ENCODE data around the gene ALG14.
"Not testable (repeated sequence)": the region's sequence is repeated elsewhere in the genome, so short reads cannot be mapped to it uniquely, and the experiment has no call there.

The ALG14 gene

DNA sequence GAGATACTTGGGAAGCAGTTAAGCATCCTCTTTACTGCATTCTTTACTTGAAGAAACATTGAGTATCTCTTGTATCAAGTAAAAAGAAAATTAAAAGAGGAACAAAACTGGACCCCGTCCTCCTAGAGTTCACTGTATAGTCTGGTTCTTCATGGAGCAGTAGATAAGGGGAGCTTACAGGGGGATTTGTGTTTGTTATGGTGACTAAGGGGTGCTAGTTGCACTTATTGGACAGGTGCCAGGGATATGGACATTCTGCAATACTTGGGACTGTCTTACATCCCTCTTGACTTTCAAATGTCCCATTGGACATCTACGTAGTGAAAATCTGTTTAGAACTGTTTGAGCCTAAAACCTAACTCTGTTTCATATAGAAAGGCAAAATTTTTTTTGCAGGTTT, 67.2 kb downstream of the ALG14 start:
- DNase-seq (ENCODE audit: low spot score) = no peak

DNA sequence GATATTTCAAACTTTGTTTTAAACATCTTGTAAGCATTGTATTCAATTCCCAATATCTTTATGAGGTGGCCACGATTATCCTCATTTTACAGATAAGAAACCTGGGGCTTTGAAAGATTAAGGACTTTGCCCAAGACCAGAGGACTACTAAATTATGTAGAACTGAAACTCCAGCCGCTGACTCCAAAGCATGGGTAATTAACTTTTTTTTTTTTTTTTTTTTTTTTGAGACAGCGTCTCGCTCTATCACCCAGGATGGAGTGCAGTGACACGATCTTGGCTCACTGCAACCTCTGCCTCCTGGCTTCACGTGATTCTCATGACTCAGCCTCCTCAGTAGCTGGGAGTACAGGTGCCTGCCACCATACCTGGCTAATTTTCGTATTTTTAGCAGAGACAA, 68.7 kb downstream of the ALG14 start:
- no peak for DNase-seq (ENCODE audit: low spot score)

DNA sequence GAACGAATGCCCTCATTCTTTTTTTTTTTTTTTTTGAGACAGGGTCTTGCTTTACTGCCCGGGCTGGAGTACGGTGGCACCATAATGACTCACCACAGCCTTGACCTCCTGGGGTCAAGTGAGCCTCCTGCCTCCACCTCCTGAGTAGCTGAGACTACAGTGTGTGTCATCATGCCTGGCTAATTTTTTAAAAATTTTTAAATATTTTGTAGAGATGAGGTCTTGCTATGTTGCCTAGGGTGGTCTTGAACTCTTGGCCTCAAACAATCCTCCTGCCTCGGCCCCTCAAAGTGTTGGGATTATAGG, 69.4 kb downstream of the ALG14 start:
- DNase-seq (ENCODE audit: low spot score) = no peak

DNA sequence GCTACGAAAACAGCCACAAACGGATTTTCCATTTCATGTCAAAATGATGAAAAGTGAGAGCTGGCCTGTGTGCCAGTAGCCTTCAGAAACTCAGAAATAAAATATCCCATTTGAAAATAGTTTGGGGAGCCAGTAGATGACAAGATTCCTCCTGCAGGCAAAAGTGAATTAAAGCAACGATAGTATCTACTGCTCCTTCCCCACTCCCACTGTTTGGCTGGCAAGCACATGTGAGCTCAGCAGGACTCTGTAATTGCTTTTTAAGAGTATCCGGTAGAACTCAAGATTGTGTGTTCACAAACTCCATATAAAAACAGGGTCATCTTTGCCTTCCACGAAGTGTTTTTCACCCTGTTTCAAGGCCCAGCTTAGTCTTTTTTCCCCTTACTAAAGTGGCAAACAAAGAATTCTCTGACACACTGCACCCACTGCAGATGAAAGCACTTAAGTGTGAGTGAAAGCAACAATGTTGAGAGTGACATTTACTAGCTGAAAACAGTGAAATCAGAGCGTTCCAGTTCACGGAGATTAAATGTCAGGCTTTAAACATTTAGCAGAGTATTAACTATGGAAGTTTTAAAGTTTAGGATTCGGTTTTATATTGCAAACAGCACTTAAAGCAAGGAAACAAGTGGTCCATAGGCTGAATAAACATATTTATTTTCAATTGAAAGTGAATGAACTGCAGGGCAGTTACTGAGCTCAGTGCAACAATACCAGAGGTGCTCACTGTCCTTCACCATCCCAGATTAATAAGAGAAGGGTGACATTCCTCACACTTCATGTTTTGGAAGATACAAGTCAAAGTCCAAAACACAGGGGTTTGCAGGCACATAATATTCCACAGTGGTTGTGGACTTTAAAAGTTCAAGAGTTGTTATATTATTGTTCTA, 70.0 kb downstream of the ALG14 start:
- no peak for DNase-seq (ENCODE audit: low spot score)

DNA sequence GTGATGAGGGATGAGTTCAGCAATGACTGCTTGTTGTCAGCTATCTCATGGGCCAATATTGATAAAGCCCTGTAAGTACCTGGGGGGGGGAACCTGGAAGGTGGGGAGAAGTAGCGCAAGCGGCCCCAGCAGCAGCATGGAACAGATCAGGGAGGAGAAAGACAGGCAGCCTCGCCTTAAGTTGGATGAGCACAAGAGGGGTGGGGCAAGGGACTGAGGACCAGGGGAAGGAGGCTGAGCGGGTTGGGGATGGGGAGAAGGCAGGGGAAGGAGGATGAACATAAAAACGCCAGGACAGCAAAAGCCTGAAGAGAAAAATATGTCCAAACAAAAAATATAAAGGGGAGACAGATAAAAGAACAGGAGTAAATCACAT, 70.6 kb downstream of the ALG14 start:
- no peak for DNase-seq (ENCODE audit: low spot score)

DNA sequence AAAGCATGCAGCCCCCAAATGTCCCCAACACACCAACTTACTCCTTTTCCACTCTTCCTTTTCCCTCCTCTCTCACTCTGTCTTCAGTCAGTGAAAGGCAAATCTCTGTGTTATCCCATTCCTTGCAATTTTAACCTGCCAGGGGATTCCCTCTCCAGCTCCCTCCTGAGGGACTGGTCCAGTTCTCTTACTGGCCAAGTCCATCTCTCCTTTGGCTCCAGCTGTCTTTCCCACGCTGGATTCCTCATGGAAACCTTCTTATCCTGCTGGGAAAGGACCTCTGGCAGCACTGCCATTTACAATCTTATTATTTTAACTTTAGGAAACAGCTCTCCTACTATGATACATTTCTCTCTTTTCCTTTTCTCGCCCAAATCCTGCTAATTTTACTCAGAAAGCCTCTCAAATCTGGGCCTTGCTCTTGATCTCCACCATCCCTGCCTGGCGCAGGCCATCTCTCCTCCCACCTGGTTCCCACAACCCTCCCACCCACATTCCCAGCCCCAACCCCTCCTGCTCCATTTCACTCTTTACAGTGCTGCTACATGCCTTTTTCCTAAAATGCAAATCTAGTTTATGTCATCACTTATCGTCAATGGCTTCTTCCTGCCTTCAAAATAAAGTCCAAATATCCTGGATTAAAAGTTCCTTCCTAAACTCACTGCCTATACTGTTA, 73.2 kb downstream of the ALG14 start:
- DNase-seq (ENCODE audit: low spot score) = no peak

DNA sequence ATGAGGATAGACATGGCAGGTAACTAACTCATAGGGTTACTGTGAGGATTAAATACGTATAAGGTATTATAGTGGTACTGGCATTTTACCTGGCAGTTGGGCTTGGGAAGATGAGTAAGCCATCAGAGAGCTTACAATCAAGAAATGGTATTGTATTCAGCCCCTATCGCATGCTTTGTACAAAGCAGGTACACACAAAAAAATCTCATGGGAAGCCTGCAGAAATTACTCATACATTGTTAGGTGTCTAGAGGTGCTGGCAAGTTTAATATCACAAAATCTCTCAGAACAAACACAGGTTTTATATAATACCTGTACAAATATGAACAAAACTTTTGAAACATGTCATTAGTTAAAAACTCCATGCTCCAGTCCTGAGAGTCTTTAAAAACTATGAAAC, 74.0 kb downstream of the ALG14 start:
- DNase-seq (ENCODE audit: low spot score) = no peak

DNA sequence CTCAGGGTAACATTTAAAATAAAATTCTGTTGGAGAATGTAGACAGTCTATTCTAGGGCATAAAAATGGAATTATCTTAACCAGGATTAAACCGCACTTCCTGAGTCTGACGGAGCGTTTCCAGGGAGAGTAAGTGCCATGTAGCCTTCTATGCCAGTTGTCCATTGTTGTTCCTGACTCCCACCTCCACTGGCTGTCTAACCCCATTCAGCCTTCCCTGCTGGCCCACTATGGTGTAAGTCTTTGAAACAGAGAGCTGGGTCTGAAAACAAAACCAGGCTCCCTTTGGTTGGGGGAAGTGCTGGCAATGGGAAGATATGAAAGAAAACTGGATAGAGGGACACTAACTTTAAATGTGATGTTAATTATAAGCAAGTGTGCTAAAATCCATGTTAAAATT, 74.6 kb downstream of the ALG14 start:
- no peak for DNase-seq (ENCODE audit: low spot score)

DNA sequence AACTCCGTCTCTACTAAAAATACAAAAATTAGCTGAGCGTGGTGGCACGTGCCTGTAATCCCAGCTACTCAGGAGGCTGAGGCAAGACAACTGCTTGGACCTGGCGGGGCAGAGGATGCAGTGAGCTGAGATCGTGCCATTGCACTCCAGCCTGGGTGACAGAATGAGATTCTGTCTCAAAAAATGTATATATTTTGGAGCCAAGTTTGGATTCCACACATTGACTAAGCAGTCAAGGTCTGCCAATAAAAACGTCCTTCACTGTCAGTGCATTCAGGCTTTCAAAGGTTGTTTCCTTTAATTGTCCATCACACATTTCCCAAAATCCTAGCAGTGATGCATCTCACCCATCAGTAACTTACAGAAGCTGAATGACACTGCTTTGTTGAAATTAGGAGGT, 77.2 kb downstream of the ALG14 start:
- DNase-seq (ENCODE audit: low spot score) = not testable (repeated sequence)

DNA sequence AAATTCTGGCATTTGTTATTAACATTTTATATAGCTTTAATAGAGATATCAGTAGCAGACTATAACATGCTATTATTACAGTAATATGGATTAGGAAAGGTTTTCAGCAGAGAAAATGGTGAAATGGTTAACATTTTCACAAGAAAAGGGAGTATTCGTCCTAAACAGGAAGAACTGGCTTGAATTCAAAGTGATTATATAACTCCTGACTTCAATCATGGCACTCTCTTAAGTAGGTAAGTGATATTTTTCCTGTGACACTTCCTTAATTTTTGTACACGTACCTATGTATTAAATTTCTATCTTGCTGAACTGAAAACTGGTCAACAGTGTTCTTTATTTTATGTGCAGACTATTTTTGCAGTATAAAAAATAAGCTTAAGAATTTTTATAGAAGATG, 77.9 kb downstream of the ALG14 start:
- no peak for DNase-seq (ENCODE audit: low spot score)

DNA sequence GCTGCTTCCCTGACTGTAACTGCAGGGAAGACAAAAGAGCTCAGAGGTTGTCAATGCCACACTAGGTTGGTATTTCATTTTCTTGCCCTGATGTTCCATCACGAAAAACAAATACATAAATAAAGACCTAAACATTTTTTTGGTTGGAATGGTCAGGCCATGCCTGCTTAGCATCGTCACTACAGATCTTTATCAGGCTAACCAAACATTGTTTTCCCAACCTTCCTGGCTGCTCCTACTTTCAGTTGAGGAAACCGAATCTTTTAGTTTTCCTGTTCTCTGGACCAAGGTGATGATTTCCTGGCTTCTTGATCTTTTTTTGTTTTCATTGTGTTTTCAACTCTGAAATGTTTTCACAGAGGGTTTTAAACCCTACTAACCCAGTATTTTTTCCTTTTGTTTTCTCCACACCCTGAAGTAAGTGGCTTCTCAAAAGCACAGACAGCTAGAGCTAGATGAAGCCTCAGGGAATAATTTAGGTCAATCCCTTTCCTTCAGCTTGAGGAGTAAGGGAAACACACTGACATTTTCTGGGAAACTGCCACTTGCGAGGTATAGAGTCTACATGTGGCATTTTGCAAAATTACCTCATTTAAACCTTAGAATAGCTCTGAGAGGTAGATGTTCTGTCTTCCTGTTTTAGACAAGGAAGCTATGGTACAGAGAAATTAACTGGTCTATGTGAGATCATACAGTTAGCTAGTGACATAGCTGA, 78.7 kb downstream of the ALG14 start:
- no peak for DNase-seq (ENCODE audit: low spot score)

DNA sequence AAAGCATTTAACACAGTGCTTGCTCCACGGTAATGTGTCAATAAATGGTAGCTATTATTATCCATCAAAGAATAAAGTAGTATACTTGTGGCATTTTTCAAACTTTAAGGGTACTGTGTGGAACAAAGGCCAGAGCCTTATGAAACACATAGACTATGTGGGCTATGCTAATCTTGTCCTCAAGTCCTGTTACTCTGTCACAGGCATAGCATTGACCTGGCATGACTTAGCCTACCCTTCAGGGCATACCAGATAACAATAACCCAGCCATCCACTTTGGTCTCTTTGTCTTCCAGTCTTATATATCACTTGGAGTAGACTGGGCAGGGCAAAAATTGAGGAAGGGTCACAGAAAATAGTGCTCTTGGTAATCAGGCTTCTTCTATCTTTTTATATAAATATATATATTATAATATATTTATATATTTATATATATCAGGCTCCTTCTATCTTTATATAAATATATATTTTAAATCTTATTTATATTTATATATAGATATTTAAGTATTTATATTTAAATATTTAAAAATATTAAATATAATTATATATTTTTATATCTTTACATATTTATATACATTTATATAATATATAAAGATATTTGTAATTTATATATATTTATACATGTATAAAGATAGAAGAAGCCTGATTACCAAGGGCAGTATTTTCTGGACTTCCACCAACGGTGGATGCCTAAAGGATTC, 79.7 kb downstream of the ALG14 start:
- DNase-seq (ENCODE audit: low spot score) = no peak

DNA sequence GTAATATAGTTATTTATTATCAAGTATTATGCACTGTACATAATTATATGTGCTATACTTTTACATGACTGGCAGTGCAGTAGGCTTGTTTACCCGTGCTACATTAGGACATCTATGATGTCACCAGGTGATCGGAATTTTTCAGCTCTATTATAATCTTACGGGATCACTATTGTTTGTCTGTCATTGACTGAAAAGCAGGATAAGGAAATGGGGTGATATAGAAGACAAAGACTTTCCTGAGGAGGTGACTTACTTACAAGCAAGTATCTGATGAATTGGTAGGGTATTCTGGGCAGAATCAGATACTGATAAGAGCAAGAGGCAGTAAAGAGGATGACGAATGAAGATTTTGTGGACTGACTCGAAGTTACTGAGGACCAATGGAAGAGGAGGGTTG, 80.6 kb downstream of the ALG14 start:
- DNase-seq (ENCODE audit: low spot score) = no peak

DNA sequence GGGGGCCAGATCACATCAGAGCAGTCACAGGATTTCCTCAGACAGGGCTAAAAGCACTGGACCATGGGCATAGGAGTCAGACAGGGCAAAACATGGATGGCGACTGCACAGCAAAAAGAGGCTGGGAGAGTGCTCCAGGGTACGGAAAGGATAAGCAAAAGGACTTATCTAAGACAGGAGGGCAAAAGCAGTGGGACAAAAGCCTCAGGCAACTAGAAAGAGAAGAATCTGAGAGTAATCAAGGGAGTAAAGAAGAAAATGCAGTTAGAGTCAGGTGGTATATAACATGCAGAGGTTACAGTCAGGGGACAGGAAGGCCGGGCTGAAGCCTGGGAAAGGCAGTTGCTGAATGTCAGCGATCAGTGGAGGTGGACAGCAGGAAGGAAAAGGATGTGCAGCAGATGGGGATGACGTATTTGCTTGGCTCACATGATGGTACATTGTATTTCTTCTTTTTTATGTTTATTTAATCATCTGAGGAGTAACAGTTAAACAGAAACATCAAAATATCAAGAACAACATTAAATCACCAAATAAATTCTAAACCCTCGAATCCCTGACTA, 82.8 kb downstream of the ALG14 start:
- DNase-seq (ENCODE audit: low spot score) = no peak

DNA sequence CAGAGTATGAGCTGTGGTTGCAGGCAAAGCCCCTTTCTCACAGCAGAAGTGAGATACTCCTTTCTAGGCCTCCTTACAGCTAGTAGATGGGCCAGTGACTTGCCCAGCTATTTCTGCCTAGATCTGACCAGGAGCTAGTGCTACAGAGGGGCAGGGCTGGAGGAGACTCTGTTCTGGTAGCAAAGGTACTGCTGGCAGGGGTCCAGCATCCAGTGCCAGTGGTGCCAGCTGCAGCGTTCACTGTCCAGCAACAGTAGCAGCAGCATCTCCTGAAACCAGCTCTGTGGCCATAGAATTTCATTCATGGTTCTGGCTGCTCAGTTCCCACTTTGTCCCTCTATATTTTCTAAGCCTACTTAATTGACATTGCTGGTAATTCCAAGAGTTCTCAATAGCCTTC, 83.4 kb downstream of the ALG14 start:
- DNase-seq (ENCODE audit: low spot score) = no peak

DNA sequence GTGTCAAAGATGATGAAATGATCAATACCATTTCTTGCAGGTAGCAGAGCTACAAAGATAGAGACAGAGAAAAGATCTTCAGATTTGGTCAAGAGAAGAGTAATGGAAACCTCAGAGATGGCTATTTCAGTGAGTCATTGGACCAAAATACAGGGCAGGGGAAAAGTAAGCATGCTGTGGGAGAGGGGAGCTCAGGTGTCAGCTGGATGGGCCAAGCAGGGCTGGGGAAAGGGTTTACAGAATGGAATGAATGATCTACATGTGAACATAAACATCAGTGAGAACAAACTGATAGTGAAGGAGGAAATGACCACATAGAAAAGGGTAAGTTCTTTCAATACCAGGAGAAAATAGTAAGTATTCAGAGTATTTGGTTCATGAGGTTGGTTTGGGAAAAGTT, 84.4 kb downstream of the ALG14 start:
- no peak for DNase-seq (ENCODE audit: low spot score)

DNA sequence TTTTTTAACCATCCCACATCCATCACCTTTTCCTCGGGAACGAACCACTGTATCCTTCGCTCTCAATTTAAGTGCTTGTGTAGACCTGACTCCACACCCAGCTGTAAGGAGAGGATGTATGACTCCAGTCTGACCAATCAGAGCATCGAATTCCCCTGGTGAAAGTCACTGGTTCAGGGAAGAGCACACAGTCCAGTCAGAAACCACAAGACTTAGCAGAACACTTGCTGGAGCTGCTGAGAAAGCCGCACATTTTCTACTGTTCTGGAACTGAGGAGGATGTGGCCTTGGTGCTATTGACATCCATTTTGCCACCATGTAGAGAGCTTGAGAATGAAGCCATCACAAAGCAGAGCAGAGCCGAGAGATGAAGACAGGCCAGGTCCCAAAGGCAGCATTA, 86.0 kb downstream of the ALG14 start:
- DNase-seq (ENCODE audit: low spot score) = no peak

DNA sequence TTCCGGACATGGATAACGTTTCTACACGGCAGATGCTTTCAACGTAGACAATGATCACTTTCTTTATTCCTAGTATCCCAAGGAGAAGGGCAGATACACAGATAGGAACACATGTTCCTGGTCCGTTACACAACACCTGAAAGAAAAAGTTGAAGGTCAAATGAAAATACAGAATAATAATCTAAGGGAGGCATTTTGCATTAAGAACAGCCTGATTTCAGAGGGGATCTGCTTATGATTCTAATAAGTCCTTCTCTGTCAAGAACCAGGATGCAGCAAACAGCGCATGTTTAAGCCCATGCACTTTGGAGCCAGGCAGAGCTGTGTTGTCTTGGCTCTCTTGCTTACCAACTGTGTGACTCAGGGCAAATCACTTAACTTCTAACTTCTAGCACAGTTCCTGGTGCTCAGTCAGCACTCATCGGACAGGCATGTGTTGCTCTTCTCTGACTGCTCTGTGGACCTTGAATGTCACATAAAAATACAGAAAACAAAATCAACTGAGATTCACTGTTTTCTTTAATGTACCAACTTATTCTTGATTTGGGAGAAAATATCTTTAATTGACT, 89.5 kb downstream of the ALG14 start:
- DNase-seq (ENCODE audit: low spot score) = no peak

DNA sequence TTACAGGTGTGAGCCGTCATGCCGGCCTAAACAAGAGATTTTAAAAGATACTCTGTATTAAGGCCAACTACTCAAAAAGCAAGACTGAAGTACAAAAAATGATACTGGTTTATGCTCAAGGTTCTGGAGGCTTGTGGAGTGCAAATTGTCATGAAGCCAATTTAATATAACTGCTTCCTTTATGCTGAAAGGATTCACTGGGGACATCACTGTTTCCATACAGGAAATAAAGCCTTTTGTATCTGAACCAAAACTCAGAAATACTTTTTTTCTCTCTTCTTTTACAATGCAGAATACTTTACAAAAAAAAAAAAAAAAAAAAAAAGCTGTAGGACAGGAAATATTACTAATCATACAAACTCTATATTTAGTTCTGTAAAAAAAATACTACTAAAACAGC, 90.4 kb downstream of the ALG14 start:
- DNase-seq (ENCODE audit: low spot score) = no peak

DNA sequence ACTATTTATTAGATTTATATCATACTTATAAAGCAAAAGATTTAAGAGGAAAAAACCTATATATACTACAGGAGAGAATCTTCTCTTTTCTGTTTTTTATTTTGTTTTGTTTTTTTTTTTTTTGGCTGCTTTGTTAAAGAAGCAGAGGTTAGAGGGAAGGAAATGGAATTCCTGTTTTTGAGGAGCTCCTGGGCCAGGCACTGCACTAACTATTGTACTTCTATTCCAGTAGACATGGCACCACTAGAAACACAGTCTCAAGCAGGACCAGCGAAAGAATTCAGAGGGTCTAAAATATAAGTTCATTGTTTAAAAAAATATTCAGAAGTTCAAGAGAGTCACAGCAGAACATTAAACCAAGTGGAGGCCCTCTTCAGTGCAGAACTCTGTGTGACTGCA, 91.2 kb downstream of the ALG14 start:
- no peak for DNase-seq (ENCODE audit: low spot score)

DNA sequence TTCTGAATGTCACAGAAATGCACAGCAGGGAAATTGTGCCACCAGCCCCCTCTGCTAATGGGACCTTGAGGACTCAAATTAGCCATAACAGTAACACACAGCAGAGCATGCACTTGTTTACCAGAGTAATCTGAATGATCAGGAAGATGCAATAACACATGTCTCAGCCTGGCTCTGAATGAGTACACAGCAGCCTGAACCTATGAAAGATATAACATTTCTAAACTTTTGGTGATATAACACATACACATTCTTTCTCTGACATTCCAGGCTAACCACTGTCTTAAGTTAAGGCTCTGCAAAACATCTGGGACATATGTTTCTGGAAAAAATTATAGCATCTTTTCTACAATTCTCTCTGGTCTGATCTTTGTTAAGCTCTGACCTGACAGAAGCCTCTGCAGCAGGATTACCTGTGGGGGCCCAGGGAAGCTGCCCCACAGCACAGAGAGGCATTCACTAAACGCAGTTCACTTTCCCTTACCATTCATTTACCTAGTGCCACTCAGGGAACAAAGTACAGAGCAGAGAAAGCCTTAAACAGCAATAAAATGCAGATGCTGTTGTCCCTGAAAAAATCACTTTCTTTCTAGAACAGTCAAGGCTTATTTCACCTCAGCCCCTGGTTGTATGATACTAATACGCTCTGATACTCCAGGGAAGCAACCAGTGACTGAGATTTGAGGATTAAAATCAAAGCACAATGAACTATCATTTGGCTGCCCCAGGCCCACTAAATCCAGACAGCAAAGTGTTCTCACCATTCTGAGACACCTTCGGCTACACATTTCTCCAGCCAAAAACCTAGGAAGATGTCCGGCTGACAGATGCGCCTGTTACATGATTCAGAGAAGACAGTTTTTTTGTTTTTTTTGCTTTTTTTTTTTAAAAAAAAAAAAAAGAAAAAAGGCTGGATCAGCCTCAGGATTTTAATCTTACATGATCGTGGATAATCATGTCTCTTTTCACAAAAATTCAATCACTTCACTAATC, 91.9 kb downstream of the ALG14 start:
- no peak for DNase-seq (ENCODE audit: low spot score)

All from hematopoietic multipotent progenitor cell treated with erythropoietin and hydrocortisone succinate and interleukin-3 and kit ligand, for 15 days (in vitro differentiated cells).